WTC11 (cell line): Measurements from ENCODE around the gene LPP. TPM values are rescaled to one million over a fixed set of nuclear protein-coding genes. Genes with fewer than 3 reads are reported as not detected.

Experiments used
- ATAC-seq: fragments of 200-7000 bp; cut with Tn5 transposase; 2 replicates; pipeline ENCODE4 v1.10.0; 2021; ENCODE audit warnings: mild to moderate bottlenecking, moderate library complexity
- CTCF ChIA-PET: fragments of 300-600 bp; sonication (Branson Sonifier 250); formaldehyde crosslinking; loops from one replicate; lab custom pipeline; 2021; ENCODE audit warnings: antibody characterized with exemption; lab: Charles Lee
- POLR2A ChIA-PET: fragments of 350-600 bp; sonication (Branson Sonifier 250); formaldehyde crosslinking; loops from one replicate; lab custom pipeline; 2021; ENCODE audit warnings: antibody characterized with exemption; lab: Charles Lee
- DNase-seq: peaks from one replicate; pipeline ENCODE4 v3.0.0; 2021; ENCODE audit warnings: low spot score
- H3K27ac Mint-ChIP-seq: 2 replicates; pipeline ENCODE4 v1.8.0; 2021; ENCODE audit warnings: mixed read lengths
- H3K27me3 Mint-ChIP-seq: 2 replicates; pipeline ENCODE4 v1.8.0; 2021; ENCODE audit warnings: low read depth, mild to moderate bottlenecking, moderate library complexity, mixed read lengths
- H3K36me3 Mint-ChIP-seq: 2 replicates; pipeline ENCODE4 v1.8.0; 2021; ENCODE audit warnings: mixed read lengths
- H3K4me1 Mint-ChIP-seq: 2 replicates; pipeline ENCODE4 v1.8.0; 2022; ENCODE audit warnings: mixed read lengths
- H3K4me3 Mint-ChIP-seq: 2 replicates; pipeline ENCODE4 v1.8.0; 2021; ENCODE audit warnings: mild to moderate bottlenecking, moderate library complexity, mixed read lengths
- H3K9me3 Mint-ChIP-seq: 2 replicates; pipeline ENCODE4 v1.8.0; 2021; ENCODE audit warnings: mixed read lengths
- AR ChIP-seq: fragments of 250-450 bp; sonication (Bioruptor Pico); IDR thresholded peaks from 2 replicates; pipeline ENCODE4 v1.9.0; 2021; ENCODE audit warnings: mild to moderate bottlenecking
- ATF3 ChIP-seq: sonication (generic); formaldehyde crosslinking; conservative IDR thresholded peaks from 2 replicates; pipeline ENCODE4 v1.8.1; 2022; ENCODE audit warnings: mild to moderate bottlenecking, missing genetic modification reagents
- CDX4 ChIP-seq: fragments of 250-450 bp; sonication (Bioruptor Pico); IDR thresholded peaks from 2 replicates; pipeline ENCODE4 v1.9.0; 2021; ENCODE audit warnings: moderate library complexity, mild to moderate bottlenecking, inconsistent platforms, borderline replicate concordance
- ETV6 ChIP-seq: sonication (generic); formaldehyde crosslinking; IDR thresholded peaks from 2 replicates; pipeline ENCODE4 v1.8.1; 2022; ENCODE audit warnings: mild to moderate bottlenecking, missing genetic modification reagents
- FOXK1 ChIP-seq: sonication (generic); formaldehyde crosslinking; IDR thresholded peaks from 2 replicates; pipeline ENCODE4 v1.8.0; 2022; ENCODE audit warnings: mild to moderate bottlenecking, moderate library complexity, missing genetic modification reagents
- GABPB1 ChIP-seq: sonication (generic); formaldehyde crosslinking; IDR thresholded peaks from 2 replicates; pipeline ENCODE4 v1.8.1; 2023; ENCODE audit warnings: mild to moderate bottlenecking, missing genetic modification reagents
- MXD4 ChIP-seq: fragments of 250-450 bp; sonication (Bioruptor Pico); IDR thresholded peaks from 2 replicates; pipeline ENCODE4 v1.8.0; 2021; ENCODE audit warnings: mild to moderate bottlenecking, moderate library complexity, borderline replicate concordance
- MYBL2 ChIP-seq: sonication (generic); formaldehyde crosslinking; IDR thresholded peaks from 2 replicates; pipeline ENCODE4 v1.8.1; 2023; ENCODE audit warnings: mild to moderate bottlenecking, moderate library complexity, missing genetic modification reagents
- NFATC4 ChIP-seq: fragments of 250-450 bp; sonication (Bioruptor Pico); IDR thresholded peaks from 2 replicates; pipeline ENCODE4 v1.9.0; 2021; ENCODE audit warnings: mild to moderate bottlenecking
- PRRX2 ChIP-seq: fragments of 250-450 bp; sonication (Bioruptor Pico); IDR thresholded peaks from 2 replicates; pipeline ENCODE4 v1.8.0; 2021; ENCODE audit warnings: mild to moderate bottlenecking
- SP1 ChIP-seq: sonication (generic); formaldehyde crosslinking; conservative IDR thresholded peaks from 2 replicates; pipeline ENCODE4 v1.8.1; 2022; ENCODE audit warnings: missing genetic modification reagents
- STAT6 ChIP-seq: sonication (generic); formaldehyde crosslinking; conservative IDR thresholded peaks from 2 replicates; pipeline ENCODE4 v1.8.1; 2023; ENCODE audit warnings: mild to moderate bottlenecking, low read depth, missing genetic modification reagents, moderate library complexity
- USF1 ChIP-seq: sonication (generic); formaldehyde crosslinking; IDR thresholded peaks from 2 replicates; pipeline ENCODE4 v1.8.0; 2022; ENCODE audit warnings: mild to moderate bottlenecking, missing genetic modification reagents
- ZNF425 ChIP-seq: fragments of 250-450 bp; sonication (Bioruptor Pico); conservative IDR thresholded peaks from 2 replicates; pipeline ENCODE4 v1.9.0; 2021; ENCODE audit warnings: mild to moderate bottlenecking
- ZSCAN18 ChIP-seq: fragments of 250-450 bp; sonication (Bioruptor Pico); IDR thresholded peaks from 2 replicates; pipeline ENCODE4 v2.1.2; 2022; ENCODE audit warnings: mild to moderate bottlenecking, moderate library complexity
- total RNA-seq: library from RNA; stranded (reverse); gene quantifications from 3 replicates; pipeline ENCODE4 v1.2.3, GENCODE V29; 2021

LPP gene
- total RNA-seq, 1 experiment from 2014 or later, result 49.6 TPM

- CTCF ChIA-PET, result interaction anchor here (4.5 kb wide), 1 partner anchor 465 kb away, joined by 29 read pairs; no protein-coding TSS in a partner anchor
- POLR2A ChIA-PET, result no interaction called here
- H3K27ac Mint-ChIP-seq, result no peak overlapping the region
- no peak for ATAC-seq
- no peak for TF ChIP-seq ZSCAN18 (CRISPR knock-in tag)
- no peak for TF ChIP-seq USF1 (CRISPR knock-in tag)
- TF ChIP-seq SP1, result no peak
- no peak for TF ChIP-seq ZNF425 (CRISPR knock-in tag)
- no peak for TF ChIP-seq GABPB1 (CRISPR knock-in tag)
- TF ChIP-seq MXD4, result no peak
- TF ChIP-seq AR (CRISPR knock-in tag), result no peak
- no peak for TF ChIP-seq NFATC4
- TF ChIP-seq PRRX2 (CRISPR knock-in tag), result no peak
- no peak for TF ChIP-seq FOXK1 (CRISPR knock-in tag)
- no peak for TF ChIP-seq CDX4 (CRISPR knock-in tag)
- no peak for TF ChIP-seq ETV6 (CRISPR knock-in tag)
- TF ChIP-seq STAT6 (CRISPR knock-in tag), result no peak
- TF ChIP-seq MYBL2 (CRISPR knock-in tag), result no peak
- TF ChIP-seq ATF3 (CRISPR knock-in tag), result no peak
- no peak for DNase-seq
- no peaks in the 10 kb centered on the region for H3K9me3 Mint-ChIP-seq
- no peak overlapping the region for H3K4me3 Mint-ChIP-seq
- no peaks in the 10 kb centered on the region for H3K27me3 Mint-ChIP-seq
- H3K36me3 Mint-ChIP-seq, result no peaks in the 10 kb centered on the region
- H3K4me1 Mint-ChIP-seq, result peaks cover 29% of the 10 kb centered on the region
These were observed 50.6 kb downstream of the LPP start for GRCh38 chr3:188204526-188204925.
